Fibroblast of mammary gland (primary cell): ENCODE results near the gene CD274.
A peak's percentile ranks its signal among the peaks of the same experiment; 100 is the strongest.
"Not testable (repeated sequence)": the region's sequence is repeated elsewhere in the genome, so short reads cannot be mapped to it uniquely, and the experiment has no call there.

Experiments used
- DNase-seq: peaks from one replicate; pipeline ENCODE4 v3.0.0-alpha.2; 2010; ENCODE audit warnings: low read depth
- H3K4me3 ChIP-seq: 2 replicates; pipeline ENCODE4 v1.5.1; 2011; ENCODE audit warnings: low read depth, mild to moderate bottlenecking, low read length, moderate library complexity; ENCODE audit not compliant: control insufficient read depth
- CTCF ChIP-seq: conservative IDR thresholded peaks from 2 replicates; pipeline ENCODE4 v1.5.1; 2011; ENCODE audit warnings: low read depth, low read length, inconsistent platforms; ENCODE audit not compliant: control insufficient read depth, insufficient read depth

Gene CD274

DNA sequence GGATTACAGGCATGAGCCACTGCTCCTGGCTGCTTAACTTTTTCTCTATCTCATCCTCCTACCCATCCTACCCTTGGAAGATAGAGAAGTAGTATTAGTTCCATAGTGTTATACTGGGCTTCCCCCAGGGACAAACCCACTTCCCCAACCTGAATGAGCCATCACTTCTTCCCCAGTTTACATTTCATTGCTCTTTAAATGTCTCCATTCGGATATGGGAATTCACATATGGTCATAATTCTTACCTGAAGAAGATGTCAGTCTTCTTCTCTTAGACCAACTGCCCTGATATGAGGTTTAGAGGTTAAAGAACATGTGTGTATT lies 1.9 kb downstream of the CD274 start:
- no peak for DNase-seq
- no peak overlapping the region for H3K4me3 ChIP-seq
- TF ChIP-seq CTCF: no peak

GRCh38 chr9:5453004-5453403 lies 2.7 kb downstream of the CD274 start:
- DNase-seq: no peak
- no peak overlapping the region for H3K4me3 ChIP-seq
- TF ChIP-seq CTCF: no peak

DNA sequence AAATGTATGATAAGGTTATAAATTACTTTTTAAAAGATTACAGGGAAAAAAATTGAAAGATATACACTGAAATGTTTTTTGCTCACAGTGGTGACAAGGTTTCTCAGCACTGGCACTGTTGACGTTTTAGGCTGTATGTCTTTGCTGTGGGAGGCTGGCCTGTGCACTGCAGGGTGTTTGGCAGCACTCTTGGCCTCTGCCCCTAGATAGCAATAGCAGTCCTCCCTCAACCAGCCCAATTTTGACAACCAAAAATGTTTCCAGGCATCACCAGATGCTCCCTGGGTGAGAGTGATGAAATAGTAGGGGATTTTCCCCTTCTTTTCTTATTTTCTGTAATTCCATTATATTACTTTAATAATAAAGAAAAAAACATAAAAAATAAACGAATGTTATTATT lies 3.3 kb downstream of the CD274 start:
- no peak for TF ChIP-seq CTCF
- H3K4me3 ChIP-seq: no peak overlapping the region
- DNase-seq: no peak

- no peak overlapping the region for H3K4me3 ChIP-seq
Observed at GRCh38 chr9:5455181-5455580, 4.8 kb downstream of the CD274 start.

DNA sequence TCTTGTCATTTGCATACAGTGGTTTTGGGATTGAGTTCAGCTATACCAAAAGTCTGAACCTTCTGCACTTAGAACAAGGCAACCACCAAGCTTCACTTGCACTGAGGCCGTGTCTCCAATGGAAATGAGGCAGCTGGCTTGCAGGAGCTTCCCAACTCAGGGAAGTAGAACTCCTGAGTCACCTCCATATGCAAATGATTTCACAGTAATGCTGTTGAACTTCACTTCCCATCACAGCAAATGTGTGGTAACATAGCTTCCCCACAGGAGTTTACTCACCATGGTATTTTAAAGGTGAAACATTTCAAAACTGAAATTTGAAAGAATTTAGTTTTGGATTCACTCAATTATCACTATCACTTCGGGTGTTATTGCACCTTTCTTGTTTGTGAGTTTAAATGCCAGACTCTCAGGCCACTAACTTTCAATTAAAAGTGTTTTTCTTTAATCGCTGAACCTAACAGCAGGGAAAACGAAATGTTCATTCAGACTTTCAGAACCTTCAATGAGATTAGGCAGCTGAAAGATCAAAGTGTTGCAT lies 9.0 kb downstream of the CD274 start:
- DNase-seq: no peak
- TF ChIP-seq CTCF: no peak
- no peak overlapping the region for H3K4me3 ChIP-seq

More at GRCh38 chr9:5455181-5455580, 4.8 kb downstream of the CD274 start:
- TF ChIP-seq CTCF: no peak
- peak; percentile 79 for DNase-seq

DNA sequence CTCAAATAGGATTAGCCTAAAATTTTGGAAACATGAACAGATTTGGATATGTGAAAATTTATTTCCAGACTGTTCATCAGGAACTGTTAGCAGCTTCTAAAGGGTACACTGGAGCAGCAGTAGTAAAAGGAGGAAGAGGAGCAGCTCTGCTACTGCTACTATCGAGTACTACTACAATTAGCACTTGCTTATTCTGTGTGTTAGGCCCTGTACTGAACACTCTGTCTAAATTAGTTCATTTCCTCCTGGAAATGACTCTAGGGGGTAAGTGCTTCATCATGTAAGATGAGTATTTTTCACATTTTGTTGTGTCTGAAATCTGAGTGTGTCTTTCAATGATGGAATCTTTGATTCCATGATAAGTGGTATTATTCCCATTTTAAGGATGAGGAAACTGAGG lies 9.8 kb downstream of the CD274 start:
- DNase-seq: no peak
- TF ChIP-seq CTCF: no peak
- H3K4me3 ChIP-seq: no peak overlapping the region

DNA sequence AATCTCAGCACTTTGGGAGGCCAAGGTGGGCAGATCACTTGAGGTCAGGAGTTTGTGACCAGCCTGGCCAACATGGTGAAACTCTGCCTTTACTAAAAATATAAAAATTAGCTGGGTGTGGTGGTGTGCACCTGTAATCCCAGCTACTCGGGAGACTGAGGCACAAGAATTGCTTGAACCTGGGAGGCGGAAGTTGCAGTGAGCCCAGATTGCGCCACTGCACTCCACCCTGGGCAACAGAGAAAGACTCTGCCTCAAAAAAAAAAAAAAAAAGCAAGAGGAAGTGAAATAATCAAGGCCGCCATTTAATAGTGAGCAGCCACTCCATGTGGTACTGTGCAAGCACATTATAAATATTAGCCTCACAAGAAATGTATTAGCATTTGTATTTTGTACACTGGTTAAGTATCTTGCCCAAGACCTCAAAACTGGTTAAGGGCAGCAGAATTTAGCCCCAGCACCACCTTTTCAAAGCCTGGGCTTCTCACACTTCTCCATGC lies 14.5 kb downstream of the CD274 start:
- not testable (repeated sequence) for DNase-seq, H3K4me3 ChIP-seq
